ENCODE measurements around the gene CALB2.
"Not testable (repeated sequence)": the region's sequence is repeated elsewhere in the genome, so short reads cannot be mapped to it uniquely, and the experiment has no call there.

CALB2 gene

GRCh38 chr16:71353736-71354135 is 4.8 kb upstream of the CALB2 start:
- no peak for DNase-seq

DNA sequence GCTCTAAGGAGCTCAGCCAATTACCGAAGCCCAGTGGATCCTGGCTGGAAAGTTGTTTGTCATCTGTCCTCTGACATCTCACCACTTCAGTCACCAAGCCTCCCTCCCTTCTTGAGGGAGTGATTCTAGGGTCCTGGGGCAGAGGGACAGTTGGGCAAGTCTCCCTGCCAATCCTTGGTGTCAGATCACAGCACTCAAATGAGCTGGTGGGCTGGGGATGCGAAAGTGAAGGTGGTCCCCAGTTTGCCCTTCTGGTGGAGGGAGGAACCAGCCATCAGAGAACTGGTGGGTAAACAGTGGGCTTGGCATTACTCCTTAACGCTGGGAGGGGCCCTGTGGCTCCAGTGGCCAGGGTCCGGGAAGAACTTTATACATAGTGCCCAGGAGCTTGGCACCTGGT is 4.4 kb upstream of the CALB2 start:
- no peak for DNase-seq

DNA sequence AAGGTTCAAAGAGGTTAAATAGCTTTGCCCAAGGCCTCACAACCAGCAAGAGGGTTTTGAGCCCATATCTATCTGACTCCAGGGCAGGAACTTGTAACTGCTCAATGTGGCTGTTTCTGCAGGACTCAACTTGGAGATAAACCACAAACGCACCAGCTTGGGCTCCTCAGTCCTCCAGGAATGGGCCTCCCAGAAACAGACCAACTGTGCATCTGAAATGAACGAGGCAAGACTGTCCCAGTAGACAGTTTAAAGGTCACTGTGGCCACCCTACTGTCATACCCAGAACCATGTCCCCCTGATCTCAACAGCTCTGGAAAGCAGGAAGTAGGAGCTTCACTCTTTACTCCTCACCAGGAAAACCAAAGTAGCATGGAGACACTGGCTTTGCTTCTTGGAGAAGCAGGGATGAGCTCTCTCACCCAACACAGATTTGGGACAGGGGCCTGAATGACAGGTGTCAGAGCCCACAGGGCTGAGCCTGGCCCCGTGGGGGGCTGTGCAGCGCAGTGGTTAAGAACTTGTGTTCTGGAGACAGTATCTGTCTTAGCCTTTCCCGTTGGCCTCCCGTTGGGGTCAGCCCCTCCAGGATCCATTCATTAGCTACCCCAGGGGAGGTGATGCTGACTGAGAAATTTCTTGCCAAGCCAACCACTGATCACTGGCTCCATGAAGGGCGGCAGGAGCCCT is 2.3 kb upstream of the CALB2 start:
- no peak for DNase-seq

- not testable (repeated sequence) for DNase-seq
Measured at GRCh38 chr16:71356936-71357335, 1.6 kb upstream of the CALB2 start.

DNA sequence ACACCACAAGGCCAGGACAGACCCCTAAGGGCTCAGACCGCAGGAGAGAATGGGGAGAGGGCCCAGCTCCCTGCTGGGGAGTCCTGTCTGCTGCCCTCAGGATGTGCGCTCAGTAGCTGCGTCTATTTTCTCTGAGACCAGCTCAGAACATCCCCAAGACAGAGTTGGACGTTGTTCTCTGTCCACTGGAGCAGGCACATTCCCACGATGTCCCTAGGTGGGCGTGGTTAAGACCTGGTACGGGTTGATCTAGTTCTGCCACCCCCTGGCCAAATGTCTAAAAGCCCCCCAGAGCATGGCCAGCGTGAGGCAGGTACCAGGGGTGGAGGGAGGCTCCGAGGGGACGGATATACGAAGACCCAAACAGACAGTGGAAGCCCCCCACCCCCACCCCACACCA is 842 bp upstream of the CALB2 start:
- DNase-seq = no peak

- DNase-seq = no peak
Measured at GRCh38 chr16:71359431-71359830, 908 bp downstream of the CALB2 start.

DNA sequence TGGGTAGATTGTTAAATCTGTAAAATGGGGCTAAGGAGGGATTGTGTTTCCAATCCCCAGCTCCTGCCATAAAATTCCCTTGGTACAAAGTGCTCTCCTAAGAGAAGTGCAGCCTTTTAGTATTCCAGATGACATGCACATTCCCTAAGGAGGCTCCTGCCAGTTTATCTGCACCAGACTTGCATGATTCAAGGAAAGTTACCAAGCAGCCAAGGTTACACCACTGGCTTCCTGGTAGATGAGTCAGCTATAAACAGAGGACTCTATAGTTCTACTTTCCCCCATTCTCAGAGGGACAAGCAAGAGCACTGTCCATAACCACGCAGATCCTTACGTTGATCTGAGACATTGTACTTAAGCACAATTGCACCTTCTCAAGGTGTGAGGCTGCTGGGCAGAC is 1.9 kb downstream of the CALB2 start:
- no peak for DNase-seq

GRCh38 chr16:71364133-71364681 is 5.7 kb downstream of the CALB2 start:
- DNase-seq = no peak

- no peak for DNase-seq
Measured at GRCh38 chr16:71365021-71365420, 6.5 kb downstream of the CALB2 start.

DNA sequence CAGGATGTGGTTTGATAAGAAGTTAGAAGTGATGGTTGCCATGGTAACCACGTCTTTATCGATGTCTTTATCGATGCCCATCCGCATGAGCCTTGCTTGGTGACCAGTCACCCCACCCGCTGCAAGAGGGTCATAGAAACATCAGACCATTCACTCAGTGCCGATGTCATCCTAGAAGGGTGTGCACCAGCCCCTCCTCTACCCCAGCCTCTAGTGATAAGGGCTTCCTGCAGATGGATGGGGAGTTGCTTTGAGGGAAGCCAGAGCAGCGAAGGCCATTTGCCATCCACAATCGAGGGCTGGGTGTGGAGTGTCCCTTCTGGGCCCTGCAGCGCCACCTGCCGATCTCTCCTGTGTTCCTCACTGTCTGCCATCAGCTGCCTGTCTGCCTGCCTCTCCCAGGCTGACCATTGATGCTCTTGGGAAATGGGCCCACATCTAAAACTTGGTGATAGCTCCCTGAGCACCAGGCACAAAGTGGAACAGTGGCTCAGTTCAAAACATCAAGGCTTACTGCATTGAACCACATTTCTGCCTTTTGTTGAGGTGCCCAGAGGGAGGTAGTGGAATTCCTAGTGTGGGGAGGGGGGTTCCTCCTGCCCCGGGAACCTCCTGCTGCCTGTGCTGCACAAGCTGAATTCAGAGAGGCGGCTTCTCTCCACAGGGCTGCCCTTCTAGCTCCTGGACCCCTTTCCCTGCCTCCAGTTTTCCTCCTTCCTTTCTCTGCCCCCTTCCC is 8.9 kb downstream of the CALB2 start:
- peak; percentile 13 for DNase-seq

DNA sequence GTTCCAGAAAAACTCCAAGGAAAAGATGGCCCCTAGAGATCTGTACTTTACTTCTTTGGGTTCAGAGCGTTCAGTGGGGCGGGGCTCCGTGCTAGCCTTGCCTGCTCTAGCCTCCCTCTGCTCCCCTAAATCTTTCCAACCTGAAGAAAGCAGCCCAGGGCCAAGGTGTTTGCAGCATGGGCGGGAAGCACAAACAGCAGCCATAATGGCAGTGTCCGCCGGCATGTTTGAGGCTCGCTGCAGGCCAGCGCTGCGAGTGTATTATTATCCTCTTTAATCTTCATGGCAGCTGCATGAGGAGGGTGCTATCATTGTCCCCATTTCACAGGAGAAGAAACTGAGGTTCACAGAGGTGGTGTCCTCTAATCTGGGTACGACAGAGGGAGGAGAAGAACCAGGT is 10.4 kb downstream of the CALB2 start:
- no peak for DNase-seq

- no peak for DNase-seq
Measured at GRCh38 chr16:71369494-71369893, 11.0 kb downstream of the CALB2 start.

DNA sequence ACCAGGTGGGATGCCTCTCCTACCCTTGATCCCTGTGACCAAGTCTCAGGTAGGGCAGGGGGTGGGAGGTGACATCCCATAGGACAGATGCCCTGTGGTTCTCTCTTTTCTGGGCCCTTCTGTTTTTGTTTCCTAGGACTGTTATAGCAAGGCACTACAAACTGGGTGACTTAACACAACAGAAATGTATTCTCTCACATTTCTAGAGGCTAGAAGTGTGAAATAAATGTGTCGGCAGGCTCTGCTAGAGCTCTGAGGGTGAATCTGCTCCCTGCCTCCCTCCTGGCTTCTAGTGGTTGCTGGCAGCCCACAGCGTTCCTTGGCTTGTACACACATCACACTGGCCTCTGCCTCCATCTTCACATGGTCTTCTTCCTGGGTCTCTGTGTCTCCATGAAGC is 12.7 kb downstream of the CALB2 start:
- DNase-seq = no peak

GRCh38 chr16:71373073-71373472 is 14.6 kb downstream of the CALB2 start:
- DNase-seq = no peak

DNA sequence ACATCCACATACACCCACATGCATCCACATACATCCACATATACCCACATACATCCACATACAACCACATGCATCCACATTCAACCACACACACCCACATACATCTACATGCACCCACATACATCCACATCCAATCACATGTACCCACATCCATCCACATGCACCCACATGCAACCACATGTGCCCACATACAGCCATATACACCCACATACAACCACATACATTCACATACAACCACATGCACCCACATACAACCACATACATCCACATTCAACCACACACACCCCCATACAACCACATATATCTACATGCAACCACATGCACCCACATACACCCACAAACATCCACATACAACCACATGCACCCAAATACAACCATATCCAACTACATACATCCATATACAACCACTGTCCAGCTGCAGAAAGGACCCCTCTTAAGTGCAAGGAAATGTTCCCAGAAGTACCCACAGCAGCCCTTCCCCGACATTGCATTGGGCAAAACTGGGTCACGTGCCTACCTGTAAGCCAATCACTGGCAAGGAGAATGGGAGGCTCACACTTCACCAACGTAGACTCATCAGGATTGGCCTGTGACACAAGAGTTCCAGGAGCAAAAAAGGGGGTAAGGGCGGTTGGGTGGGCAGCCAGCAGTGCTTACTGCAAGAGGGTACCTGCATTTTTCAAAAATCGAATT is 18.1 kb downstream of the CALB2 start:
- no peak for DNase-seq

DNA sequence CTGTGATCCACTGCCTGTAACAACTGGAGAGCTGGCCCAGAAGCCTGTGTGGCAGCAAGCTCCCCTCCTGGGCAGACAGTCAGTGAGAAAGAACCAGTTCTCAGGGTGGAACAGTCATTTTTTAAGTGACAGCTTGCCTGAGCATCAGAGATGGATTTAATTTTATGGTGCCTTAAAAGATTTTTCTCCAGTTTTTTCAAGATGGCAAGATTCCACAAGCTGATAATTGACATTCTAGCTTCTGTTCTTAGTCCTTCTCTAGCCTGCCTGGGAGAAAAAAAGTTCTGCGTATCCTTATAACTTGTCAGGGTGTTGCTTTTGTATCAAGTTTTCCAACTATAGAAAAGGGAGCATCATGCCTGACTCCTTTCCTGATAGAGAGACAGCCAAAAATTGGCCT is 21.2 kb downstream of the CALB2 start:
- DNase-seq = no peak

DNA sequence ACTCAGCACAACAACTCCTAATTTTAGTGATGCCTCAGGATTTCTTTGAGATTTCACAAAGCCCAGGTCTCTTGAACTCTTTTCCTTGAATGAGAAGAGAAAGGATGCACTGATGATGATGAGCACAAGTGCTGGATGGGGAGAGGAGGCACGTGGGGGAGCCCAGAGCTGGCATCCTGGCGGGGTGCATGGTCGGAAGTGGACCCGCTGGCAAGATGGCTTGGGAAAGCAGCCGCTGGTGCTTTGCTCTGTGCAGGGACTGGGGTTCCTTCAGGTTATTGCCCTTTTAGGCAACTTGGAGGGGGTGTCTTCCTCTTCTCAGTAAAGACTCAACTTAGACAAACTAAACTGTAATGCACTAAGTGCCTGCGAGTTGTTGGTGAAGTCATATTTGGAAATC is 22.3 kb downstream of the CALB2 start:
- no peak for DNase-seq

GRCh38 chr16:71383054-71383773 is 24.7 kb downstream of the CALB2 start:
- DNase-seq = no peak

GRCh38 chr16:71384073-71384724 is 25.7 kb downstream of the CALB2 start:
- no peak for DNase-seq

DNA sequence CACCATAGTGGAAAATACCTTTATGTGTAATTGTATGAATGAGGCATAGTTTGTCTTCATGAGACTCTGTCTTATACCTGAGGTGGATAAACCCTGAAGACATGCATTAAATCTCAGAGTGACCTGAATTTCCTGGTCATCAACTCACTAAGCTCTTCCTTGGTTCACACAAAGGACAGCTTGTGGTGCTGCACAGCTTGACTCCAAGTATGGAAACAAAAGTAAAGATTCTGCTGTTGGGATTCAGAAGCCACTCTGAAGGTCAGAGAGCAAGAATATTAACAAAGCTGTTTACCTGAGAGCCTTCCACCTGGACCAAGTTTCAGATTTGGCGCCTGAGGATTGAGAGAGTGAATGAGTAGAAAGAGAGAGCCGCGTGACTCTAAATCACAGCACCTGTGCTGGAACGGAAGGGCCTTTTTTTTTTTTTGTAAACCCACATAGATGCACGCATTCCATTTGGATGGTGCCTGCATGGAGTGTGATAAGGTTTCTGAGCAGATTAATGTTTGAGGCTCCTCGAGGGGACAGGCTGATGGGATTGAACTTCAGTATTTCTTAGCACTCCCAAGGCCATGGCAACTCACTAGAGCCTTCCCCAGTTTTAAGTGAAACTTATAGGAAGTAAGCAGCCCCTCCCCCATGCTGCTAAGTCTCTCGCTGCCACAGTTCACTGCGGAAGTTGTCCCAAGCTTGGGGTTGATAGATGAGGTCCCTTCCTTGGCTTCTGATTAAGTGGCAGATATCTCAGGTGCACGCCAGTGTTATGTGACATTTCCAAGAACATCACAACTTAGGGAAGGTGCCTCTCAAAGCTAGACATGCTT is 28.7 kb downstream of the CALB2 start:
- no peak for DNase-seq

DNA sequence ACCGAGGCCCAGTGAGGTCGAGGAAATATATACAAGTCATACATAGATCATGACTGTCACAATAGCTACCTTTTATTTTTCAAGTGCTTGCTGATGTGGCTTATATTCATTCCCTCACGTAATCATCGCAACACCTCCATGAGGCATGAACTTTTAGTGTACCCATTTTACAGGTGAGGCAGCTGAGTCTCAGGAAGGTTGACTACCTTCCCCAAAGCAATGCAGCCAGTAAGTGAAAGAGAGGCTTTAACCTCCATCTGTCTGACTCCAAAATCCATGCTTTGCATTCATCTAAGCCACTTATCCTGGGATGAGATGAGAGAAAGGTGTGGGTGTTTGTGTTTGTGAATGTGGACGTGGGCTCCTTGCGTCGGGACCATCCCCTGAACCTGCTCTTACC is 30.8 kb downstream of the CALB2 start:
- no peak for DNase-seq

DNA sequence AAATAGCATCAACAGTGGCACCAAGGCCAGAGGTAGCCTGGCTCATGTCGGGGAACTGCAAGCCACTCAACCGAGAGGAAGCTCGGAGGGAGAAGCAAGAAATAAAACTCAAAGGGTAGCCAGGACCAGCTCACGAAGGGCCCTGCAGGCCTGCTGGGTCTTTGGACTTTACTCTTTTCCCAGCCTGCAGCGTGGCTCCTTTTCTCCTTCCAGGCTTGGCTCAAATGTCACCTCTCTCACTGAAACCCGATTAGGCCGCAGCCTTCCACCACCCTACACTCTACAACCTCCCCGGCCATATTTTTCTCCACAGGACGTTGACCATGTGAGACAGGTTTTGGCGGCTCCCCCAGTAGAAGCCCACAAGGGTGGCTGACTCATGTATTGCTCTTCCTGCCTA is 38.1 kb downstream of the CALB2 start:
- DNase-seq = no peak

Measured in activated CD4-positive, alpha-beta T cell treated with anti-CD3 and anti-CD28 coated beads, Interleukin-2, amount 50 U/mL, for 1 hour (primary cell).